Breast epithelium (tissue), 3 donors: Measurements from ENCODE around the gene FHIT.

Experiments used
- POLR2A ChIP-seq: fragments of 450-650 bp; IDR thresholded peaks from one replicate; pipeline ENCODE4 v1.6.1; 2016; ENCODE audit warnings: antibody characterized with exemption, mild to moderate bottlenecking, moderate library complexity
- POLR2AphosphoS5 ChIP-seq, 3 donors: sonication (generic); formaldehyde crosslinking; IDR thresholded peaks; one replicate each; pipeline ENCODE4 v1.6.1; 2017; ENCODE audit warnings: antibody characterized with exemption in 3 of 3
- TF ChIP-seq, protein P1 (sequence below), 3 donors: fragments of 450-650 bp; IDR thresholded peaks; one replicate each; pipeline ENCODE4 v1.5.1; 2016 to 2017; ENCODE audit warnings: antibody characterized with exemption in 3 of 3, mild to moderate bottlenecking in 3 of 3, moderate library complexity in 3 of 3

DNA sequence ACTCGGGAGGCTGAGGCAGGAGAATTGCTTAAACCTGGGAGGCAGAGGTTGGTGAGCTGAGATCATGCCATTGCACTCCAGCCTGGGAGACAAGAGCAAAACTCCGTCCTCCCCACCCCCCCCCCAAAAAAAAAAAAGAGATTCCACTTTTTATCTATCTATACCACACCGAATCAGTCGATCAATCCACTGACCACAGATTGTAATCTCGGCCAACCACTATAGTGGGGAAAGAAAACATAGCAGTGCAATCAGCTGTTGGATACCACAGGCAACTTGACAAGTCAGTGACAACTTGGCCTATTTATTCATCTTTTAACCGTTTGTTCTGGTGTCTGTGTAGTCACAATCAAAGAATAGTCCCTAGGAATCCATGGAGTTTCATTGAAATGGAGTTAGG, 299.2 kb downstream of the FHIT start:
- TF ChIP-seq, protein P1, sequence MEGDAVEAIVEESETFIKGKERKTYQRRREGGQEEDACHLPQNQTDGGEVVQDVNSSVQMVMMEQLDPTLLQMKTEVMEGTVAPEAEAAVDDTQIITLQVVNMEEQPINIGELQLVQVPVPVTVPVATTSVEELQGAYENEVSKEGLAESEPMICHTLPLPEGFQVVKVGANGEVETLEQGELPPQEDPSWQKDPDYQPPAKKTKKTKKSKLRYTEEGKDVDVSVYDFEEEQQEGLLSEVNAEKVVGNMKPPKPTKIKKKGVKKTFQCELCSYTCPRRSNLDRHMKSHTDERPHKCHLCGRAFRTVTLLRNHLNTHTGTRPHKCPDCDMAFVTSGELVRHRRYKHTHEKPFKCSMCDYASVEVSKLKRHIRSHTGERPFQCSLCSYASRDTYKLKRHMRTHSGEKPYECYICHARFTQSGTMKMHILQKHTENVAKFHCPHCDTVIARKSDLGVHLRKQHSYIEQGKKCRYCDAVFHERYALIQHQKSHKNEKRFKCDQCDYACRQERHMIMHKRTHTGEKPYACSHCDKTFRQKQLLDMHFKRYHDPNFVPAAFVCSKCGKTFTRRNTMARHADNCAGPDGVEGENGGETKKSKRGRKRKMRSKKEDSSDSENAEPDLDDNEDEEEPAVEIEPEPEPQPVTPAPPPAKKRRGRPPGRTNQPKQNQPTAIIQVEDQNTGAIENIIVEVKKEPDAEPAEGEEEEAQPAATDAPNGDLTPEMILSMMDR (IDR thresholded peaks at IDR 0.05), result no peak
- no peak for TF ChIP-seq POLR2A
- no peak for TF ChIP-seq POLR2AphosphoS5 (IDR thresholded peaks at IDR 0.05)
